ENCODE results near the gene EHHADH.

GRCh38 chr3:185151964-185152409 lies 101.9 kb downstream of the EHHADH start:
- TF ChIP-seq, protein P1, sequence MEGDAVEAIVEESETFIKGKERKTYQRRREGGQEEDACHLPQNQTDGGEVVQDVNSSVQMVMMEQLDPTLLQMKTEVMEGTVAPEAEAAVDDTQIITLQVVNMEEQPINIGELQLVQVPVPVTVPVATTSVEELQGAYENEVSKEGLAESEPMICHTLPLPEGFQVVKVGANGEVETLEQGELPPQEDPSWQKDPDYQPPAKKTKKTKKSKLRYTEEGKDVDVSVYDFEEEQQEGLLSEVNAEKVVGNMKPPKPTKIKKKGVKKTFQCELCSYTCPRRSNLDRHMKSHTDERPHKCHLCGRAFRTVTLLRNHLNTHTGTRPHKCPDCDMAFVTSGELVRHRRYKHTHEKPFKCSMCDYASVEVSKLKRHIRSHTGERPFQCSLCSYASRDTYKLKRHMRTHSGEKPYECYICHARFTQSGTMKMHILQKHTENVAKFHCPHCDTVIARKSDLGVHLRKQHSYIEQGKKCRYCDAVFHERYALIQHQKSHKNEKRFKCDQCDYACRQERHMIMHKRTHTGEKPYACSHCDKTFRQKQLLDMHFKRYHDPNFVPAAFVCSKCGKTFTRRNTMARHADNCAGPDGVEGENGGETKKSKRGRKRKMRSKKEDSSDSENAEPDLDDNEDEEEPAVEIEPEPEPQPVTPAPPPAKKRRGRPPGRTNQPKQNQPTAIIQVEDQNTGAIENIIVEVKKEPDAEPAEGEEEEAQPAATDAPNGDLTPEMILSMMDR (IDR thresholded peaks at IDR 0.05), result no peak
- no peak for TF ChIP-seq POLR2A (IDR thresholded peaks at IDR 0.05)

All from body of pancreas (tissue), 4 donors.